Measurements from ENCODE around the gene ACOX1.

ACOX1 gene

DNA sequence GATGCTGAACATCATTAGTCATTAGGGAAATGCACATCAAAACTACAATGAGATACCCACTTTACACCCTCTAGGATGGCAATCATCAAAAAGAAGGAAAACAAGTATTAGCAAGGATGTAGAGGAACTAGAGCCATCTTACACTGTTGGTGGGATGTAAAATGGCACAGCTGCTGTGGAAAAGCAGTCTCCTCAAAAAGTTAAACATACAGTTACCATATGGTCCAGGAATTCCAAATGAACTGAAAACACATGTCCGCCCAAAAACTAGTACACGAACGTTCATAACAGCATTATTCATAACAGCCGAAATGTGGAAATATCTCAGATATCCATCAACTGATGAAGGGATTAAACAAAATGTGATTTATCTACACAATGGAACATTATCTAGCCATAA is 45.2 kb downstream of the ACOX1 start:
- no peak for DNase-seq (ENCODE audit: low read depth in 3 of 3)

GRCh38 chr17:75932852-75933251 is 46.1 kb downstream of the ACOX1 start:
- no peak for DNase-seq (ENCODE audit: low read depth in 3 of 3)

DNA sequence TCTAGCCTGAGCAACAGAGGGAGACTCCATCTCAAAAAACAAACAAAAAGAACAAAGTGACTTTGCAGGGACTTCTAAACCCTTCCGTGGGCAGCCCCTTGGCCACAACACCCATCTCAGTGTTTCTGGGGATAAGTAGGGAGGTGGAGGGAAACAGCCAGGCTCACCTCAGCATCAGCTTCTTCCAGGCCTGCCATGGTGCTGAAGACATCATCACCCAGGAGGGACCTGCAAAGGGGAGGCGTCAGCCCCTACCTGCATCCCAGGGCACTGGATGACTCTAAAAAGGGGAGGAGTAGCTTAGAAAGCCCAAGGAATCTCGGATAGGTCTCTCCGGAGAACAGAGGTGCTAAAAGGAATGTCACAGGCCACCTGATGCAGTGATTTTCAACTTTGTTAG is 47.9 kb downstream of the ACOX1 start:
- DNase-seq (ENCODE audit: low read depth in 3 of 3): no peak

DNA sequence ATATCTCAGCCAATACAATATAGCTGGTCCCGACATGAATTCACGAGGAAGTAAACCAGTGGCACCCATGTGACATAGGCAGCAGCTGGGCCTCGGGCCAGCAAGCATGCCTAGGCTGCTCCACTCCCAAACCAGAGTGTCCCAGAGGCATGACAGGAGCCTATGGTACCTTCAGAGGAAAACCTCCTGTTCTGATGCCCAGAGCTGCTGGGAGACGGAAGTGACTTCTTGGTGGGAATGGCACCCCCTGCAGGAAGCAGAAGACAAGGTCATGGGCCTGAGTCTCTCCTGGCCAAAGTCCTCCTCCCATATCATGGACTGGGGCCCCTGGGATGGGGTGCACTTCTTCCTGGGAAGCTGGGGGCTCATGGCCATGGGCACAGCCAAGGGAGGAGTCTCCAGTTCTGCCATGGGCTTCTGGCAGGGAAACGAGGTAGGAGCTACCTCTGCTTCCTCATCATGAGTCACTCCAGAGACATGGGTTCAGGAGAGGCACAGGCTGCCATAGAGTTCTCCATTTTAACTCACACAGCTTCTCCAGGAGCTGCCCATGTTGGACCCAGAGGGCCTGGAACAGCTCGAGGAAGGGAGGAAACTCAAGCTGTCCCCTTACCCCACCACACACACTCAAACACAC is 51.6 kb downstream of the ACOX1 start:
- no peak for DNase-seq (ENCODE audit: low read depth in 3 of 3)

DNA sequence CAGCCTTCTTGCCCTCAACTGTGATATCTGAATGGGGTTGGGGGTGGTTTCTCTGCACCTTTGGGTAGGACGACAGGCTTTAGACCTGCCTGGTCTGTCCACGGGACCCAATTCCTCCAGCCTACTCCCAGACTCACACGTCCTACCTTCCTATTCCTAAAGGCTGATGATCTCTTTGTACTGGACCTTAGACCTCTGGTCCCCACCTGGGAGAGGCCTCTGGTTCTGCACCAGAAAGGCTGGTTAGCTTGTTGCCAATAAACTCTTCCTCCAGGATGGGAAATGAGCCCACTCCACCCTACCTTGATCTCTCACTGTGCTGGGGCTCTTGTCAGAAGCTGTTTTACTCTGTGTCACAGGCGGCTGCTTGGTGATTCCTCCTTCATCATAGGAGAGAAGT is 52.5 kb downstream of the ACOX1 start:
- no peak for DNase-seq (ENCODE audit: low read depth in 3 of 3)

- no peak for DNase-seq (ENCODE audit: low read depth in 3 of 3)
These were observed 53.1 kb downstream of the ACOX1 start for GRCh38 chr17:75925912-75926311.

DNA sequence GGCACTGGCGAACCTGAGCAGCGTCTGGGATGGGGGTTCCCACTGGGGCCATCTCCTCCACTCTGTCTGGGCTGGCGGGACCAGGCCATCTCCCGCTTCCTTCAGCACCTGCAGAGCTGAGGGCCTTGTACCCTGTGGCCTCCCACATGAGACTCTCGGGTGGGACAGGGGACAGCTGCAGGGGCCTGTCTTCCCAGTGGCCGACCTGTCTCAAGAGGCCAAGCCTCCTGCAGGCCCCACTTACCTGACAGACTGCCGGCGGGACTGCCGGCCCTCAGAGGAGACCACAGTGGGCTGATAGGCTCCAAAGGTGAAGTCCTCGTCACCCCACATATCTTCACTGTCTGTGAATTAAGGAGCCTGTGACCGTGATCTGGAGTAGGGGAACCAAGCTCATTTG is 53.9 kb downstream of the ACOX1 start:
- DNase-seq (ENCODE audit: low read depth in 3 of 3): no peak

- DNase-seq (ENCODE audit: low read depth in 3 of 3): no peak
These were observed 55.7 kb downstream of the ACOX1 start for GRCh38 chr17:75922963-75923874.

GRCh38 chr17:75922173-75922961 is 56.6 kb downstream of the ACOX1 start:
- no peak for DNase-seq (ENCODE audit: low read depth in 3 of 3)

DNA sequence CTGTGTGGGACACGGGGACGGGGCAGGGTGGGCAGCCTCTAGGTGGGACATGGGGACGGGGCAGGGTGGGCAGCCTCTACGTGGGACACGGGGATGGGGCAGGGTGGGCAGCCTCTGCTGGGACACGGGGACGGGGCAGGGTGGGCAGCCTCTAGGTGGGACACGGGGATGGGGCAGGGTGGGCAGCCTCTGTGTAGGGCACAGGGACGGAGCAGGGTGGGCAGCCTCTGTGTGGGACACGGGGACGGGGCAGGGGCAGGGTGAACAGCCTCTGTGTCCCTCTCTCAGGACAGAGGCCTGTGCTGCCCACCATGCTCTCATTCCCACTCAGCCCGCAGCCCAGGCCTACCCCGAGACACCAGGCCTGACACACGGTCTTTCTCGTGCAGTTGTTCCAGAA is 57.4 kb downstream of the ACOX1 start:
- no peak for DNase-seq (ENCODE audit: low read depth in 3 of 3)

- DNase-seq (ENCODE audit: low read depth in 3 of 3): no peak
These were observed 58.9 kb downstream of the ACOX1 start for GRCh38 chr17:75920045-75920560.

DNA sequence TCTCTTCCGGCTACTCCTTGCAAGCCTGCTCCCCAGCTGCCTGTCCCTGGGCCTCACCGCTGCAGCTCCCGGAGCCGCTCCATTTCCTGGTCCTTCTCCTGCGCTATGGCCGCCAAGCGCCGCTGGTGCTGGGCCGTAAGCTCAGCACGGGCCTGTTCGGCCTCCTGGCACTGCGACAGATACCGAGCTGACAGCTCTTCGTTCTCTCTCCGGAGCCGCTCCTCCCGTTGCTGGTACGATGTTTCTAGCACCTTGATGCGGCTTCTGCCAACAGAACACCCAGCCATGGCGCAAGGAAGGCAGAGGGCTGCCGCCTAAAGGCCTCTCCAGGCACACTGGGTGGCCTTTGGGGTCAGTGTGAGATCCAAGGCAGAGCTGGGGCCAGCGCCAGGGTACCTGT is 59.4 kb downstream of the ACOX1 start:
- DNase-seq (ENCODE audit: low read depth in 3 of 3): no peak

DNA sequence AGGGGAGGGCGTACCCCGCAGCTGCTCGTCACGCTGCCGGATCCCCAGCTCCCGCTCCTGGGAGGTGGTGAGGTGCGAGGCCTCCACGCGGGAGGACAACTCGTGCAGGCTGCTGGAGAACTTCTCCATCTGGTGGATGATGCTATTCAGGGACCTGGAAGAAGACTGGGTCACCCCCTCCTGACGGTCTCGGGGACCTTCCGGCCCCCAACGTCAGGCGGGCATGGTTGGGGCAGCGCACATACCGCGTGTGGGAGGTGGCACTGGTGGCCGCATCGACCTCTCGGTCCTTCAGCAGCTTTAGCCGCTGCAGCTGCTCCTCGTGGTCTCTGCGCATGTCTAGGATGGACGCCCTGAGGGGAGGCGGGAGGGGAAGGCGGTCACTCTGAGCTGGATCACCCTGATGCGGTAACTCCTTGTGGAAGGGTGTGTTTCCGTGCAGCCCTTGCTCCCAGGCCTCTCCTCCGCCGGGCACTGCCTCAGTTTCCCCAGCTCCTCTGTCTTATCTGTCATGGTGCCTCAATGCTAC is 61.0 kb downstream of the ACOX1 start:
- no peak for DNase-seq (ENCODE audit: low read depth in 3 of 3)

DNA sequence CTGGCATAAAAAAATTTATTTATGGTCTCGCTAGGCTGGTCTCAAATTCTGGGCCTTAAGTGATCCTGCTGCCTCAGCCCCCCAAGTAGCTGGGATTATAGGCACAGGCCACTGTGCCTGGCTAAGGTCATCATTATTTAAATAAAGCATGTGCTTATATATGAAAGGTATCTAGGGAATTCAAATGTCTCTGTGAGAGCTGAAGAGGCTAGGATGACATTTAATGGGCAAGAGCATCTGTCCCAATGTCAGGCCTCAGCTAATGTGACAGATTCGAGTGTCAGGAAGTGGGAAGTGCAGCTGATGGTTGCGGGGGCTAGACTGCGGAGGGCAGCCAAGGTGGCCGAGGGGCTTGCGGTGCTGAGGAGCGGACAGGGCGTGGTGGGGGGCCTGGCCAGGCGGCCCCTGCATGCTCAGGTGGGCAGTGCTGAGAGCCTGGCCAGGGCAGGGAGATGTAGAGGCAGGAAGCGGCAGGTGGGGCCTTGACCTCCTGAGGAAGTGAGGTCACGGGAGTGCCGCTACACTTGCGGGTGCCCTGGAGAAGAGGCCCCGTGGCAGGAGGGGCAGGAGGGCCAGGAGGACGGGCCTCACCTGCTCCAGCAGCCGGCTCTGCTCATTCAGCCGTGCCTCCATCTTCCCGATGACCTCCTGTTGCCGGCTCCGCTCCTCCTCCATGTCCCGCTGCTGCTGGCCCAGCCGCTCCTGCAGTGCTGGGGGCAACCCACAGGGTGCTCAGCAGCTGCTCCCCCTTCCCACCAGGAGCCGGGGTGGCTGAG is 61.6 kb downstream of the ACOX1 start:
- DNase-seq (ENCODE audit: low read depth in 3 of 3): no peak

GRCh38 chr17:75915268-75915667 is 63.7 kb downstream of the ACOX1 start:
- DNase-seq (ENCODE audit: low read depth in 3 of 3): no peak

- DNase-seq (ENCODE audit: low read depth in 3 of 3): no peak
These were observed 64.2 kb downstream of the ACOX1 start for GRCh38 chr17:75914643-75915267.

DNA sequence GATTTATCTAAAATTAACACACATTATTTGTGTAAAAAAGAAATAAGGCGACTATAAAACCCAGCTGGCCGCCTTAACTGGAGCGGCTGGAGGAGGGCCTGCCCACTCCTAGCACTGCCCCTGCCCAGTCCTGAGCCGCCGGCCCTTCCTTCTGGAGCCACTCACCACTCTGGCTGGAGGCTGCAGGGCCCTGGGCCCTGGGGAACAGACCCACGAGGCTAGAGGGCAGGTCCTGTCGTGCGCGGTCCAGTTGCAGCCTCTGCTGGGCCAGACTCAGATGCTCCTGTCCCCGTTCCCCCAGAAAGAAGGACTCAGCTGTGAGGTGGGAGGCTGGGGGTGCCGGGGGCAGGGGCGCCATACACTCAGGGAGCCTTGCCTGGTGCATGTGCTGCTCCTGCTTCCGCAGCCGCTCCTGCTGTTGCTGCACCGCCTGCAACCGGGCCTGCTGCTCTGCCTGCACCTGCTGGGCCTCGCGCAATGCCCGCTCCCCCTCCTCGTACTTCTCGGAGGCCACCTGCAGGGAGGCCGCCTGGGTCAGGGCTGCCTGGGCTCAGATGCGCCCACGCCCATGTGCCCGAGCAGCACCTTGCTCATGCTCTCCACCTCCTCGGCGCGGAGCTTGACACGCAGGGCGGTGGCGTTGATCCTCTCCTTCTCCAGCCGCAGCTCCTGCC is 65.3 kb downstream of the ACOX1 start:
- DNase-seq (ENCODE audit: low read depth in 3 of 3): no peak

- no peak for DNase-seq (ENCODE audit: low read depth in 3 of 3)
These were observed 68.3 kb downstream of the ACOX1 start for GRCh38 chr17:75910699-75911098.

DNA sequence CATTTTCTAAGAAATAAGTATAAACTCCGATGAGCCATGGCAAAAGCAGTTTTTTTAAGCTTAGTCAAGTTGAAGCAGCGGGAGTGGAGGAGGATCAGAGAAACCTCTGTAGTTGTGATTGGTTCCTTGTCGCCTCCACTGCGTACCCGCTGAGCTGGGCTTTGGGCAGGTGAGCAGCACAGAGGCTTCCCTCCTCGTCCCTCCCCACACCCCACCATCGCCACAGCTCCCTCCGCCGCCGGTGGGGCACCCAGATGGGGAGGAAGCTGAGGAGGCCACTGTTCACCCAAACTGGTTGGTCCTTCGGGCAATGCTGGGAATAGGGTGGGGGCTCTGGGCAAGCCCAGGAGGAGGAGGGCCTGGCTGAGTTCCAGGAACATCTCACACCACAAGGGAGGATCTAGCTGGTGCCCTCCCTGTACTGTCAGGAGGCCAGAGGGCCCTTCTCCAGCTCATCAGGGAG is 69.1 kb downstream of the ACOX1 start:
- DNase-seq (ENCODE audit: low read depth in 3 of 3): no peak

Data from stimulated activated CD4-positive, alpha-beta T cell treated with anti-CD3 and anti-CD28 coated beads, TNF-alpha, amount 100 ng/mL, for 24 hours (primary cell).